Measurements from ENCODE around the gene POC1B.

DNA sequence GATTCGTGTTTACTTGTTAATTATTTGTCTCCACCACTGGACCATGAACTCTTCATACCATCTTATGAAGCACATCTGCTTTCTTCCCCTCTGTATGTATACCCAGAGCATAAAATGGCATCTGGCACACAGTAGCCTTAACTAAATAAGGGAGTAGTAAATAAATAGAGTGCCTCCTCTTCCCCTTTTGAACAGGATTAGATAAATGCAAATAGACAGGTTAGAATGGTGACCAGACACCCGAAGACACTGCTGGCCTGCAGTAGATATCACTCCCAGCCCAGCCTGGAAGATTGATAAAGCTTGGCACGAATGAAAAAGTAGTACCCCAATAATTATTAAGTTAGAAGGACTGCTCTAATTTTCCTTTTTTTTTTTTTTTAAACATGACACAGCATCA, 8.1 kb downstream of the POC1B start:
- no peak for TF ChIP-seq CTCF (IDR thresholded peaks at IDR 0.05; ENCODE audit: low read length)
- TF ChIP-seq EZH2 (IDR thresholded peaks at IDR 0.05; ENCODE audit: borderline replicate concordance, low read length): no peak

Measured in OCI-LY1 (cell line).